K562 (cell line): ENCODE results near the gene NTN3. TPM values are rescaled to one million over a fixed set of nuclear protein-coding genes. Genes with fewer than 3 reads are reported as not detected.

Experiments
- ARID1B ChIP-seq: fragments of 450-650 bp; IDR thresholded peaks from 2 replicates; pipeline ENCODE4 v1.6.1; 2016; ENCODE audit warnings: antibody characterized with exemption, mild to moderate bottlenecking, inconsistent platforms
- BHLHE40 ChIP-seq: IDR thresholded peaks from 2 replicates; pipeline ENCODE4 v1.6.1; 2011; ENCODE audit warnings: low read length, improper control_type of control experiment
- BRCA1 ChIP-seq, 2 experiments: fragments of 450-650 bp in 1 of 2; sonication (generic) in 1 of 2; formaldehyde crosslinking in 1 of 2; IDR thresholded peaks; 2 replicates each; pipeline versions ENCODE4 v1.5.0 to v1.6.1; 2017 to 2020; ENCODE audit warnings: mild to moderate bottlenecking in 1 of 2, missing genetic modification reagents in 1 of 2
- CTBP1 ChIP-seq: fragments of 450-650 bp; IDR thresholded peaks from 2 replicates; pipeline ENCODE4 v1.6.1; 2016; ENCODE audit warnings: borderline replicate concordance
- ELF2 ChIP-seq: fragments of 250-450 bp; sonication (Bioruptor Pico); IDR thresholded peaks from 2 replicates; pipeline ENCODE4 v1.5.0; 2021; ENCODE audit warnings: mild to moderate bottlenecking
- NFRKB ChIP-seq: fragments of 450-650 bp; IDR thresholded peaks from 2 replicates; pipeline ENCODE4 v1.6.1; 2016; ENCODE audit warnings: low read depth
- RBBP5 ChIP-seq: fragments of 200-600 bp; sonication (generic); IDR thresholded peaks from 2 replicates; pipeline ENCODE4 v1.6.1; 2012; ENCODE audit warnings: borderline replicate concordance, mild to moderate bottlenecking, low read length, control low read depth, inconsistent platforms; ENCODE audit not compliant: insufficient read depth, poor library complexity, severe bottlenecking
- SAFB ChIP-seq: fragments of 200-400 bp; formaldehyde crosslinking; IDR thresholded peaks from 2 replicates; pipeline ENCODE4 v1.6.1; 2017; ENCODE audit warnings: low read depth, low read length, borderline replicate concordance
- SNRNP70 ChIP-seq: fragments of 200-400 bp; formaldehyde crosslinking; optimal IDR thresholded peaks from 2 replicates; pipeline ENCODE3; 2017; ENCODE audit warnings: low read depth, low read length
- TEAD4 ChIP-seq, 2 experiments: sonication (generic) in 1 of 2; formaldehyde crosslinking in 1 of 2; IDR thresholded peaks; 2 replicates each; pipeline versions ENCODE4 v1.6.1 to v1.8.0; 2012 to 2022; ENCODE audit warnings: borderline replicate concordance in 1 of 2, inconsistent platforms in 1 of 2, low read length in 1 of 2, mild to moderate bottlenecking in 1 of 2, missing genetic modification reagents in 1 of 2
- ZFX ChIP-seq: sonication (generic); formaldehyde crosslinking; IDR thresholded peaks from 2 replicates; pipeline ENCODE4 v1.8.0; 2022; ENCODE audit warnings: mild to moderate bottlenecking, missing genetic modification reagents, moderate library complexity
- ZNF583 ChIP-seq: fragments of 250-450 bp; sonication (Bioruptor Pico); IDR thresholded peaks from 2 replicates; pipeline ENCODE4 v1.4.0; 2020
- ZNF695 ChIP-seq: fragments of 450-650 bp; formaldehyde crosslinking; IDR thresholded peaks from 2 replicates; pipeline ENCODE4 v1.4.0; 2020; ENCODE audit warnings: mild to moderate bottlenecking, moderate library complexity
- polyA plus RNA-seq, 8 experiments: library from polyadenylated mRNA; depleted of rRNA in 4 of 8; stranded (reverse) in 5 of 8; unstranded in 3 of 8; fragments of >200 nt; fragmentation: Nextera tagmentation in 2 of 8; fragmentation: Illumina TruSeq in 1 of 8; extraction: Ambion mirVana in 2 of 8; extraction: Trizol in 1 of 8; gene quantifications; 2 replicates each; pipeline versions ENCODE4 v1.2.1 to v1.2.3, GENCODE V29; 2011 to 2014; ENCODE audit warnings: inconsistent platforms in 1 of 8, missing spikeins in 1 of 8
- total RNA-seq, 7 experiments: library from RNA; depleted of rRNA in 6 of 7; stranded (reverse); fragments of >200 nt in 6 of 7; fragmentation: Illumina TruSeq in 2 of 7; extraction: Trizol in 2 of 7; gene quantifications; 2 replicates each; pipeline versions ENCODE4 v1.2.1 to v1.2.3, GENCODE V29; 2011 to 2021; ENCODE audit warnings: low replicate concordance in 1 of 7
- TF ChIP-seq, protein P1 (sequence below), 2 experiments: fragments of 200-800 bp in 1 of 2; sonication (Bioruptor generic) in 1 of 2; sonication (generic) in 1 of 2; formaldehyde crosslinking in 1 of 2; IDR thresholded peaks in 1 of 2; conservative IDR thresholded peaks in 1 of 2; 2 replicates each; pipeline versions ENCODE4 v1.5.0 to v1.6.1; 2016 to 2020; ENCODE audit warnings: missing compliant biosample characterization in 1 of 2, missing genetic modification characterization in 1 of 2, missing genetic modification reagents in 1 of 2
- TF ChIP-seq, protein P2 (sequence below): IDR thresholded peaks from 2 replicates; pipeline ENCODE4 v1.6.1; 2011; ENCODE audit not compliant: insufficient read length; ENCODE audit errors: extremely low read depth
- TF ChIP-seq, protein P3 (sequence below): fragments of 450-650 bp; IDR thresholded peaks from 2 replicates; pipeline ENCODE4 v1.6.1; 2016; ENCODE audit warnings: antibody characterized with exemption
- TF ChIP-seq, protein P4 (sequence below): sonication (generic); formaldehyde crosslinking; IDR thresholded peaks from 2 replicates; pipeline ENCODE4 v1.8.0; 2023; ENCODE audit warnings: missing genetic modification reagents, mild to moderate bottlenecking, borderline replicate concordance

NTN3 gene
- total and polyA plus RNA-seq, 9 of the 15 experiments (the other 6 are each of a cell fraction or from before 2014, with no cell fraction given): not detected

DNA sequence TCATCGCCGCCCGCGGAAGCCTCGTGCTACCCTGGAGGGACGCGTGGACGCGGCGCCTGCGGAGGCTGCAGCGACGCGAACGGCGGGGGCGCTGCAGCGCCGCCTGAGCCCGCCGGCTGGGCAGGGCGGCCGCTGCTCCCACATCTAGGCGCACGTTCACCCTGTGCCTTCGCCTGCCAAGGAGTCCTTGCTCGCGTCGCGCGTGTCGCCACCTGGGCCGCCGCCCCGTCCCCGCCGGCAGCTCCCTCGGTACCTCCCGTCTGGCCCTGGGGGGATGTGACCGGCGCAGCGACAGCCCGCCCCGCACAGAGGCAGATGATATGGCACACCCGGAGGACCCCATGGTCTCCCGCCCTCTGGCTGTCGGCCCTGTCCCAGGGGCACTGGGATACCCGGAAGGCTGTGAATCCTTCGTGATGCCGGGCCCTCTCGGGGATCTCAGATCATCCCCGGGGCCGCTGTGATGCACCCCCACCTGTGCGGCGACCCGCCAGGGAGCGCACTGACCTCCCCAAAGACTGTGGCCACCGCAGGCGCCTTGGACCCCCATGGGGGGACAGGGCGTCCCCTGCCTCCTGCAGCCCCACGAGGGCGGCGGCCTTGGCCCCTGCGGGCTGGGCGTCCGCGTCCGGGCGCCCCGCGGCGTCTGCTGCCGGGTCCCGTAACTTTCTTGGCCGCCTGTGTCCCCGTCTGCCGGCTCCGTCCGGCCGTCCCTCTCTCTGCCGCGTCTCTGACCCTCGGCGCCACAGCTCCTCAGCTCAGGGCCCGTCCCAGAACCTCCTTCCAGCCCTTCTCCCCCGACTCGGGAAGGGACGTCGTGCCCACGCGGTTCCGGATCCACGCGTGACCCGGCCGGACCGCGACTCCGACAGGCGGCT lies 3.1 kb downstream of the NTN3 start (continued):
- TF ChIP-seq BHLHE40: peak; percentile 73
- no peak for TF ChIP-seq ARID1B
- TF ChIP-seq, protein P1, sequence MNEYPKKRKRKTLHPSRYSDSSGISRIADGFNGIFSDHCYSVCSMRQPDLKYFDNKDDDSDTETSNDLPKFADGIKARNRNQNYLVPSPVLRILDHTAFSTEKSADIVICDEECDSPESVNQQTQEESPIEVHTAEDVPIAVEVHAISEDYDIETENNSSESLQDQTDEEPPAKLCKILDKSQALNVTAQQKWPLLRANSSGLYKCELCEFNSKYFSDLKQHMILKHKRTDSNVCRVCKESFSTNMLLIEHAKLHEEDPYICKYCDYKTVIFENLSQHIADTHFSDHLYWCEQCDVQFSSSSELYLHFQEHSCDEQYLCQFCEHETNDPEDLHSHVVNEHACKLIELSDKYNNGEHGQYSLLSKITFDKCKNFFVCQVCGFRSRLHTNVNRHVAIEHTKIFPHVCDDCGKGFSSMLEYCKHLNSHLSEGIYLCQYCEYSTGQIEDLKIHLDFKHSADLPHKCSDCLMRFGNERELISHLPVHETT (CRISPR knock-in tag; conservative IDR thresholded peaks at IDR 0.05 in 1 of 2, IDR thresholded peaks at IDR 0.05 in 1 of 2): peak in 1 of 2 experiments; percentile 57; a peak in 1 of 4 replicates
- TF ChIP-seq ELF2 (CRISPR knock-in tag): no peak
- TF ChIP-seq TEAD4 (IDR thresholded peaks at IDR 0.05; ENCODE audit: low read length): peak; percentile 14; the same call in 1 of the 2 replicates
- TF ChIP-seq TEAD4 (CRISPR knock-in tag; IDR thresholded peaks at IDR 0.05; ENCODE audit: borderline replicate concordance): peak; percentile 71
- no peak for TF ChIP-seq ZNF695 (CRISPR knock-in tag)
- TF ChIP-seq, protein P2, sequence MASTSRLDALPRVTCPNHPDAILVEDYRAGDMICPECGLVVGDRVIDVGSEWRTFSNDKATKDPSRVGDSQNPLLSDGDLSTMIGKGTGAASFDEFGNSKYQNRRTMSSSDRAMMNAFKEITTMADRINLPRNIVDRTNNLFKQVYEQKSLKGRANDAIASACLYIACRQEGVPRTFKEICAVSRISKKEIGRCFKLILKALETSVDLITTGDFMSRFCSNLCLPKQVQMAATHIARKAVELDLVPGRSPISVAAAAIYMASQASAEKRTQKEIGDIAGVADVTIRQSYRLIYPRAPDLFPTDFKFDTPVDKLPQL: no peak
- peak; percentile 84 for TF ChIP-seq CTBP1
- TF ChIP-seq SAFB: peak; percentile 93
- TF ChIP-seq RBBP5: peak; percentile 75
- TF ChIP-seq, protein P3, sequence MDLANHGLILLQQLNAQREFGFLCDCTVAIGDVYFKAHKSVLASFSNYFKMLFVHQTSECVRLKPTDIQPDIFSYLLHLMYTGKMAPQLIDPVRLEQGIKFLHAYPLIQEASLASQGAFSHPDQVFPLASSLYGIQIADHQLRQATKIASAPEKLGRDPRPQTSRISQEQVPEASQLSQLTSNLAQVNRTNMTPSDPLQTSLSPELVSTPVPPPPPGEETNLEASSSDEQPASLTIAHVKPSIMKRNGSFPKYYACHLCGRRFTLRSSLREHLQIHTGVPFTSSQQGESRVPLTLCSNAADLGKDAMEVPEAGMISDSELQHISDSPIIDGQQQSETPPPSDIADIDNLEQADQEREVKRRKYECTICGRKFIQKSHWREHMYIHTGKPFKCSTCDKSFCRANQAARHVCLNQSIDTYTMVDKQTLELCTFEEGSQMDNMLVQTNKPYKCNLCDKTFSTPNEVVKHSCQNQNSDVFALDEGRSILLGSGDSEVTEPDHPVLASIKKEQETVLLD: no peak
- 0 out of 2 replicates have a peak, but pooled peaks have one; percentile 55 for TF ChIP-seq ZNF583 (CRISPR knock-in tag)
- TF ChIP-seq NFRKB: 0 out of 2 replicates have a peak, but pooled peaks have one; percentile 32
- no peak for TF ChIP-seq SNRNP70
- TF ChIP-seq BRCA1 (IDR thresholded peaks at IDR 0.05): no peak
- TF ChIP-seq BRCA1 (CRISPR knock-in tag; IDR thresholded peaks at IDR 0.05): no peak
- peak; percentile 51 for TF ChIP-seq ZFX
- TF ChIP-seq, protein P4, sequence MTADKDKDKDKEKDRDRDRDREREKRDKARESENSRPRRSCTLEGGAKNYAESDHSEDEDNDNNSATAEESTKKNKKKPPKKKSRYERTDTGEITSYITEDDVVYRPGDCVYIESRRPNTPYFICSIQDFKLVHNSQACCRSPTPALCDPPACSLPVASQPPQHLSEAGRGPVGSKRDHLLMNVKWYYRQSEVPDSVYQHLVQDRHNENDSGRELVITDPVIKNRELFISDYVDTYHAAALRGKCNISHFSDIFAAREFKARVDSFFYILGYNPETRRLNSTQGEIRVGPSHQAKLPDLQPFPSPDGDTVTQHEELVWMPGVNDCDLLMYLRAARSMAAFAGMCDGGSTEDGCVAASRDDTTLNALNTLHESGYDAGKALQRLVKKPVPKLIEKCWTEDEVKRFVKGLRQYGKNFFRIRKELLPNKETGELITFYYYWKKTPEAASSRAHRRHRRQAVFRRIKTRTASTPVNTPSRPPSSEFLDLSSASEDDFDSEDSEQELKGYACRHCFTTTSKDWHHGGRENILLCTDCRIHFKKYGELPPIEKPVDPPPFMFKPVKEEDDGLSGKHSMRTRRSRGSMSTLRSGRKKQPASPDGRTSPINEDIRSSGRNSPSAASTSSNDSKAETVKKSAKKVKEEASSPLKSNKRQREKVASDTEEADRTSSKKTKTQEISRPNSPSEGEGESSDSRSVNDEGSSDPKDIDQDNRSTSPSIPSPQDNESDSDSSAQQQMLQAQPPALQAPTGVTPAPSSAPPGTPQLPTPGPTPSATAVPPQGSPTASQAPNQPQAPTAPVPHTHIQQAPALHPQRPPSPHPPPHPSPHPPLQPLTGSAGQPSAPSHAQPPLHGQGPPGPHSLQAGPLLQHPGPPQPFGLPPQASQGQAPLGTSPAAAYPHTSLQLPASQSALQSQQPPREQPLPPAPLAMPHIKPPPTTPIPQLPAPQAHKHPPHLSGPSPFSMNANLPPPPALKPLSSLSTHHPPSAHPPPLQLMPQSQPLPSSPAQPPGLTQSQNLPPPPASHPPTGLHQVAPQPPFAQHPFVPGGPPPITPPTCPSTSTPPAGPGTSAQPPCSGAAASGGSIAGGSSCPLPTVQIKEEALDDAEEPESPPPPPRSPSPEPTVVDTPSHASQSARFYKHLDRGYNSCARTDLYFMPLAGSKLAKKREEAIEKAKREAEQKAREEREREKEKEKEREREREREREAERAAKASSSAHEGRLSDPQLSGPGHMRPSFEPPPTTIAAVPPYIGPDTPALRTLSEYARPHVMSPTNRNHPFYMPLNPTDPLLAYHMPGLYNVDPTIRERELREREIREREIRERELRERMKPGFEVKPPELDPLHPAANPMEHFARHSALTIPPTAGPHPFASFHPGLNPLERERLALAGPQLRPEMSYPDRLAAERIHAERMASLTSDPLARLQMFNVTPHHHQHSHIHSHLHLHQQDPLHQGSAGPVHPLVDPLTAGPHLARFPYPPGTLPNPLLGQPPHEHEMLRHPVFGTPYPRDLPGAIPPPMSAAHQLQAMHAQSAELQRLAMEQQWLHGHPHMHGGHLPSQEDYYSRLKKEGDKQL (CRISPR knock-in tag): no peak; the same call in 1 of the 2 replicates
